GM12872 (cell line): ENCODE data around the gene XKR8.

ENCODE experiments used
- TF ChIP-seq, protein P1 (sequence below): IDR thresholded peaks from 3 replicates; pipeline ENCODE4 v1.5.1; 2011; ENCODE audit warnings: low read depth, mild to moderate bottlenecking, low read length, moderate library complexity; ENCODE audit not compliant: insufficient read depth

The XKR8 gene

GRCh38 chr1:27974417-27974781 is 14.6 kb downstream of the XKR8 start:
- TF ChIP-seq, protein P1, sequence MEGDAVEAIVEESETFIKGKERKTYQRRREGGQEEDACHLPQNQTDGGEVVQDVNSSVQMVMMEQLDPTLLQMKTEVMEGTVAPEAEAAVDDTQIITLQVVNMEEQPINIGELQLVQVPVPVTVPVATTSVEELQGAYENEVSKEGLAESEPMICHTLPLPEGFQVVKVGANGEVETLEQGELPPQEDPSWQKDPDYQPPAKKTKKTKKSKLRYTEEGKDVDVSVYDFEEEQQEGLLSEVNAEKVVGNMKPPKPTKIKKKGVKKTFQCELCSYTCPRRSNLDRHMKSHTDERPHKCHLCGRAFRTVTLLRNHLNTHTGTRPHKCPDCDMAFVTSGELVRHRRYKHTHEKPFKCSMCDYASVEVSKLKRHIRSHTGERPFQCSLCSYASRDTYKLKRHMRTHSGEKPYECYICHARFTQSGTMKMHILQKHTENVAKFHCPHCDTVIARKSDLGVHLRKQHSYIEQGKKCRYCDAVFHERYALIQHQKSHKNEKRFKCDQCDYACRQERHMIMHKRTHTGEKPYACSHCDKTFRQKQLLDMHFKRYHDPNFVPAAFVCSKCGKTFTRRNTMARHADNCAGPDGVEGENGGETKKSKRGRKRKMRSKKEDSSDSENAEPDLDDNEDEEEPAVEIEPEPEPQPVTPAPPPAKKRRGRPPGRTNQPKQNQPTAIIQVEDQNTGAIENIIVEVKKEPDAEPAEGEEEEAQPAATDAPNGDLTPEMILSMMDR = no peak

GRCh38 chr1:27979151-27979858 is 19.5 kb downstream of the XKR8 start:
- TF ChIP-seq, protein P1 = peak; percentile 38; the same call in 2 of the 3 replicates

DNA sequence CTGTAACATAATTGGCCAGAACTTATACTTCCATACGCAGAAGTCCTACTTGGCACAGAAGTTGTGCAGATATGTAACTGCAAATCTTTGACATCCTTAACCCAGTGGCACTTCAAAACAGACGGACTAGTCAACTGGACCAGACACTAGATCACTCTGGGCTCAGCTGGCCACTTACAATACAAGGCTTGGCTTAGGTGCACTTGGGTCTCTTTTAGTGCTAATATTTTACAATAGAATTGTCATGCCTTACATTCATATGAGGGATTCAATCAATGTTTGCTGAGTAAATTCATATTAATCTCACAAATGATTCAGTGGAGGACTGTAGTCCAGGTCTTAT is 20.1 kb downstream of the XKR8 start:
- TF ChIP-seq, protein P1 = no peak

- TF ChIP-seq, protein P1 = no peak
These were observed 20.6 kb downstream of the XKR8 start for GRCh38 chr1:27980216-27980845.

GRCh38 chr1:27981145-27981544 is 21.4 kb downstream of the XKR8 start:
- TF ChIP-seq, protein P1 = no peak

DNA sequence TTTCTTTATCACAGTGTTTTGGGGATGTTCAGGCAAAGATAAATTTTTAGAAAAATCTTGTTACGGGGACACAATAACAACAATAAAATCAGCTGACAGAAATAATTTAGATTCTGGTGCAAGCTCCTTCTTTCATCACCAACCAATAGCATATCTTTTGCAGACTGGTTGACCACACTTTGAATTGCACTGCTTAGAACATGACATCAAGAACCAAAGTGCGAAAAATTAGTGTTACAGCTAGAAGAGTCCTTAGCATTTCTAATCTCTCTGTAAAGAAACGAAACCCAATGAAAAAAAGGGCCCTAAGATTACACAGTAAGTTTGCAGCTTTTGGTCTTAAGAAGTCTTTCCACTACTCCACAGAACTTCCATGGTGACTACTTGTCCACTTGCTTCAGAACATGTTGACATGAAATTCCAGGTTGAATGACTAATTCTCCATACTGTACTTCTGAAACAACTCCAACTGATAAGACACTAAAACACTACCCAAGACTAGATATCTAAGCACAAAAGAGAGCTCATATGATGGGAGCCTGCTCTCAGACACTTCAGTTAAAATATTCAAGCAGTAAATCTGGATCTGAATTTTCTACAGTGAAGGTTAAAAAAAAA is 31.3 kb downstream of the XKR8 start:
- TF ChIP-seq, protein P1 = no peak

DNA sequence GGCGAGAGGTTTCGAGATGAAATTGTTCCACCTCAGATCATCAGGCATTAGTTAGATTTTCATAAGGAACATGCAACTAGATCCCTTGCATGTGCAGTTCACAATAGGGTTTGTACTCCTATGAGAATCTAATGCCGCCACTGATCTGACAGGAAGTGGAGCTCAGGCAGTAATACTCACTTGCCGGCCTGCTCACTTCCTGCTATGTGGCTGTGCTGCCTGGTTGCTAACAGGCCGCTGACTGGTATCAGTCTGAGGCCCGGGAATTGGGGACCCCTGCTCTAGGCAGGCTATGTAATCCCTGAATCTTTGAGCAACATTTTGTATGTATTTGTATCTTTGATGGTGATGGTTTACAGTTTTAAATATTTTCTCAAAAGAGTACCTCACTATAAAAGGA is 32.5 kb downstream of the XKR8 start:
- TF ChIP-seq, protein P1 = no peak
